Spleen (tissue), 11 donors: ENCODE measurements around the gene CD3D. TPM values are rescaled to one million over a fixed set of nuclear protein-coding genes. Genes with fewer than 3 reads are reported as not detected.

Experiments used
- DNase-seq: peaks from one replicate; pipeline ENCODE4 v3.0.0-alpha.2; 2020
- H3K27ac ChIP-seq, 8 donors: fragments of 200-600 bp; sonication (generic) in 7 of 8; 1 replicate in 4 of 8; 2 replicates in 4 of 8; pipeline versions ENCODE4 v1.5.0 to v1.8.0; 2016 to 2021; ENCODE audit warnings: inconsistent platforms in 4 of 8, mild to moderate bottlenecking in 4 of 8, moderate library complexity in 1 of 8
- H3K27me3 ChIP-seq, 7 donors: fragments of 200-600 bp; sonication (generic) in 6 of 7; replicated peaks in 1 of 7; 1 replicate in 4 of 7; 2 replicates in 3 of 7; pipeline versions ENCODE4 v1.5.0 to v1.8.0; 2016 to 2021; ENCODE audit warnings: inconsistent platforms in 3 of 7, mild to moderate bottlenecking in 1 of 7
- H3K36me3 ChIP-seq, 6 donors: fragments of 200-600 bp; sonication (generic) in 5 of 6; 1 replicate in 4 of 6; 2 replicates in 2 of 6; pipeline versions ENCODE4 v1.5.0 to v1.8.0; 2016 to 2021; ENCODE audit warnings: inconsistent platforms in 2 of 6
- H3K4me1 ChIP-seq, 6 donors: fragments of 200-600 bp; sonication (generic) in 5 of 6; 1 replicate in 3 of 6; 2 replicates in 3 of 6; pipeline versions ENCODE4 v1.5.0 to v1.8.0; 2016 to 2021; ENCODE audit warnings: inconsistent platforms in 3 of 6
- H3K4me3 ChIP-seq, 8 donors: fragments of 200-600 bp; sonication (generic) in 7 of 8; 1 replicate in 4 of 8; 2 replicates in 4 of 8; pipeline versions ENCODE4 v1.5.0 to v1.8.0; 2016 to 2021; ENCODE audit warnings: inconsistent platforms in 4 of 8, mild to moderate bottlenecking in 4 of 8, moderate library complexity in 2 of 8
- H3K9me3 ChIP-seq, 8 donors: fragments of 200-600 bp; sonication (generic) in 7 of 8; 1 replicate in 4 of 8; 2 replicates in 4 of 8; pipeline versions ENCODE4 v1.5.0 to v1.8.0; 2016 to 2021; ENCODE audit warnings: inconsistent platforms in 4 of 8
- POLR2A ChIP-seq, 3 donors: fragments of 450-650 bp; IDR thresholded peaks; one replicate each; pipeline ENCODE4 v1.5.1; 2017; ENCODE audit warnings: antibody characterized with exemption in 3 of 3, mild to moderate bottlenecking in 1 of 3
- POLR2AphosphoS5 ChIP-seq, 3 donors: sonication (generic); formaldehyde crosslinking; IDR thresholded peaks; one replicate each; pipeline ENCODE4 v1.5.1; 2017; ENCODE audit warnings: antibody characterized with exemption in 3 of 3
- WGBS, 5 donors: extraction: QIAGEN DNeasy Blood & Tissue Kit in 3 of 5; methylation state at CpG; one replicate each; pipeline versions ENCODE4 v1.1.5 to v1.1.7; 2013 to 2018; 5-methylcytosine and 5-hydroxymethylcytosine counted together
- intact Hi-C: fragments of 100-400 bp; cut with DNase I; formaldehyde crosslinking; loops from one replicate; pipeline ENCODE4 v1.15.0; 2023; ENCODE audit warnings: low total_unique reads
- polyA plus RNA-seq, 3 donors: library from polyadenylated mRNA; stranded (reverse); fragments of 200-250 nt; gene quantifications; one replicate each; pipeline ENCODE4 v1.2.1, GENCODE V29; 2013
- total RNA-seq, 7 donors: library from RNA; depleted of rRNA in 3 of 7; stranded (reverse); fragments of >200 nt in 3 of 7; fragmentation: NEBNext Ultra II Directional in 4 of 7; extraction: Animal tissue kit (Norgen Biotek cat#: 25700) in 4 of 7; gene quantifications; one replicate each; pipeline versions ENCODE4 v1.1.0 to v1.2.1, GENCODE V29; 2016 to 2021
- TF ChIP-seq, protein P1 (sequence below), 11 experiments: fragments of 200-600 bp in 7 of 11; fragments of 450-650 bp in 4 of 11; sonication (generic) in 4 of 11; IDR thresholded peaks in 8 of 11; conservative IDR thresholded peaks in 3 of 11; 1 replicate in 7 of 11; 2 replicates in 4 of 11; pipeline versions ENCODE4 v1.4.0 to v1.8.0; 2016 to 2021; ENCODE audit warnings: antibody characterized with exemption in 11 of 11, inconsistent platforms in 4 of 11, mild to moderate bottlenecking in 1 of 11
- donor health status: healthy with polysubstance abuse.
- donor health status: DM: no; HTN: no; CAD: no; lungs with moderate emphysema.
- donor health status: DM: no; HTN: no; CAD: no.
- donor health status: Bipolar disorder and iron deficiency.
- donor health status: healthy.
- donor health status: DM: no; HTN: no; CAD: no.
- donor health status: DM: yes; HTN: yes; CAD: no.

CD3D gene
- total and polyA plus RNA-seq, 10 donors, result 27.3 to 70.7 (median 42.3) TPM

- Histone ChIP-seq H3K27ac (peak within 1 kb of the TSS; percentile 64 to 90 (median 84)), H3K4me3 (peak within 1 kb of the TSS; percentile 48 to 87 (median 73)), H3K9me3 (no peaks in the 10 kb centered on the region), H3K36me3 (peaks cover 0 to 35% (median 5%) of the 10 kb centered on the region in 6 donors), H3K4me1 (peaks cover 20 to 55% (median 42%) of the 10 kb centered on the region in 6 donors), H3K27me3 (no peaks in the 10 kb centered on the region)
- WGBS, 5 donors, result 3 to 6% (median 6%) methylated on average over 28 to 33 of the region's 33 CpGs
- intact Hi-C loops, result no loop called here
- peak; percentile 27 to 77 (median 30) for TF ChIP-seq POLR2A (IDR thresholded peaks at IDR 0.05)
- TF ChIP-seq POLR2AphosphoS5 (IDR thresholded peaks at IDR 0.05), result peak; percentile 92 to 95 (median 95)
- TF ChIP-seq, protein P1, sequence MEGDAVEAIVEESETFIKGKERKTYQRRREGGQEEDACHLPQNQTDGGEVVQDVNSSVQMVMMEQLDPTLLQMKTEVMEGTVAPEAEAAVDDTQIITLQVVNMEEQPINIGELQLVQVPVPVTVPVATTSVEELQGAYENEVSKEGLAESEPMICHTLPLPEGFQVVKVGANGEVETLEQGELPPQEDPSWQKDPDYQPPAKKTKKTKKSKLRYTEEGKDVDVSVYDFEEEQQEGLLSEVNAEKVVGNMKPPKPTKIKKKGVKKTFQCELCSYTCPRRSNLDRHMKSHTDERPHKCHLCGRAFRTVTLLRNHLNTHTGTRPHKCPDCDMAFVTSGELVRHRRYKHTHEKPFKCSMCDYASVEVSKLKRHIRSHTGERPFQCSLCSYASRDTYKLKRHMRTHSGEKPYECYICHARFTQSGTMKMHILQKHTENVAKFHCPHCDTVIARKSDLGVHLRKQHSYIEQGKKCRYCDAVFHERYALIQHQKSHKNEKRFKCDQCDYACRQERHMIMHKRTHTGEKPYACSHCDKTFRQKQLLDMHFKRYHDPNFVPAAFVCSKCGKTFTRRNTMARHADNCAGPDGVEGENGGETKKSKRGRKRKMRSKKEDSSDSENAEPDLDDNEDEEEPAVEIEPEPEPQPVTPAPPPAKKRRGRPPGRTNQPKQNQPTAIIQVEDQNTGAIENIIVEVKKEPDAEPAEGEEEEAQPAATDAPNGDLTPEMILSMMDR (IDR thresholded peaks at IDR 0.05 in 8 of 11, conservative IDR thresholded peaks at IDR 0.05 in 3 of 11), result peak in 2 of 11 experiments; percentile 17 to 35
- DNase-seq, result peak; percentile 98
These were observed 16.9 kb upstream of the CD3D start, which contains the start of gene UBE4A for GRCh38 chr11:118359295-118359958. TSS of gene UBE4A (plus strand) at chr11:118359600. CDS start at chr11:118365081, 5,481 bp downstream.

GRCh38 chr11:118358071-118358470, 15.6 kb upstream of the CD3D start:
- no peaks in the 10 kb centered on the region for H3K27me3 ChIP-seq
- TF ChIP-seq POLR2A (IDR thresholded peaks at IDR 0.05) (no peak), POLR2AphosphoS5 (IDR thresholded peaks at IDR 0.05) (no peak)
- TF ChIP-seq, protein P1 (IDR thresholded peaks at IDR 0.05 in 8 of 11, conservative IDR thresholded peaks at IDR 0.05 in 3 of 11), result no peak
- no peak overlapping the region for H3K27ac ChIP-seq
- WGBS, 5 donors, result 56 to 91% (median 79%) methylated on average over 3 of the region's 3 CpGs
- peaks cover 0 to 24% (median 4%) of the 10 kb centered on the region in 6 donors for H3K36me3 ChIP-seq
- peaks cover 20 to 46% (median 36%) of the 10 kb centered on the region in 6 donors for H3K4me1 ChIP-seq
- intact Hi-C loops, result no loop called here
- no peak for DNase-seq
- no peak overlapping the region for H3K4me3 ChIP-seq
- H3K9me3 ChIP-seq, result no peaks in the 10 kb centered on the region

DNA sequence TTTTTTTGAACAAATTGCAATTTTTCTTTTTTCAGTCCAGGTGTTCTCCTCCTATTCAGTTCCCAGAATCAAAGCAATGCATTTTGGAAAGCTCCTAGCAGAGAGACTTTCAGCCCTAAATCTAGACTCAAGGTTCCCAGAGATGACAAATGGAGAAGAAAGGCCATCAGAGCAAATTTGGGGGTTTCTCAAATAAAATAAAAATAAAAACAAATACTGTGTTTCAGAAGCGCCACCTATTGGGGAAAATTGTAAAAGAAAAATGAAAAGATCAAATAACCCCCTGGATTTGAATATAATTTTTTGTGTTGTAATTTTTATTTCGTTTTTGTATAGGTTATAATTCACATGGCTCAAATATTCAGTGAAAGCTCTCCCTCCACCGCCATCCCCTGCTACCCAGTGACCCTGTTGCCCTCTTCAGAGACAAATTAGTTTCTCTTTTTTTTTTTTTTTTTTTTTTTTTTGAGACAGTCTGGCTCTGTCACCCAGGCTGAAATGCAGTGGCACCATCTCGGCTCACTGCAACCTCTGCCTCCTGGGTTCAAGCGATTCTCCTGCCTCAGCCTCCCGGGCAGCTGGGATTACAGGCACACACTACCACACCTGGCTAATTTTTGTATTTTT, 10.7 kb upstream of the CD3D start:
- peaks cover 0 to 10% (median 0%) of the 10 kb centered on the region in 6 donors for H3K4me1 ChIP-seq
- TF ChIP-seq POLR2AphosphoS5 (IDR thresholded peaks at IDR 0.05) (no peak), POLR2A (IDR thresholded peaks at IDR 0.05) (no peak)
- TF ChIP-seq, protein P1 (IDR thresholded peaks at IDR 0.05 in 8 of 11, conservative IDR thresholded peaks at IDR 0.05 in 3 of 11), result peak; percentile 11 to 65 (median 47)
- 13 to 19% (median 15%) methylated on average over 6 of the region's 6 CpGs for WGBS, 5 donors
- DNase-seq, result no peak
- H3K27ac ChIP-seq, result no peak overlapping the region
- H3K36me3 ChIP-seq, result peaks cover 0 to 33% (median 0%) of the 10 kb centered on the region in 6 donors
- no peaks in the 10 kb centered on the region for H3K27me3 ChIP-seq
- no peak overlapping the region for H3K4me3 ChIP-seq
- intact Hi-C loops, result loop anchor here (5.0 kb wide), 1 partner anchor 56 kb away; no protein-coding TSS in a partner anchor
- H3K9me3 ChIP-seq, result no peaks in the 10 kb centered on the region

DNA sequence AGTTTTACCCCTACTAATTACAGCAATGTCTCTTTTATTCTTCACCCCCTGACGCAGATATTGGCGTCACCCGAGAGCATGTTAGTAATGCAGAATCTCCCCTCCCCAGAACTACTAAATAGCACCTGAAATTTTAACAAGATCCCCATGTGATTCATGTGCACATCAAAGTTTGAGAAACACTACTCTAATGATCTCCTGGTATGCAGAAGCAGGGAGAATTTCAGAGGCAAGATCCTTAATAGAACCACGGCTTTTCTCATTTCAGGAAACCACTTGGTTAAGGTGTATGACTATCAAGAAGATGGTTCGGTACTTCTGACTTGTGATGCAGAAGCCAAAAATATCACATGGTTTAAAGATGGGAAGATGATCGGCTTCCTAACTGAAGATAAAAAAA, 7.0 kb upstream of the CD3D start:
- DNase-seq, result no peak
- H3K4me3 ChIP-seq, result no peak overlapping the region
- no peaks in the 10 kb centered on the region for H3K9me3 ChIP-seq
- H3K27ac ChIP-seq, result no peak overlapping the region
- 75 to 85% (median 79%) methylated on average over 6 of the region's 6 CpGs for WGBS, 5 donors
- peaks cover 0 to 32% (median 0%) of the 10 kb centered on the region in 6 donors for H3K36me3 ChIP-seq
- TF ChIP-seq POLR2A (IDR thresholded peaks at IDR 0.05) (no peak), POLR2AphosphoS5 (IDR thresholded peaks at IDR 0.05) (no peak)
- TF ChIP-seq, protein P1 (IDR thresholded peaks at IDR 0.05 in 8 of 11, conservative IDR thresholded peaks at IDR 0.05 in 3 of 11), result no peak
- intact Hi-C loops, result loop anchor here (5.0 kb wide), 1 partner anchor 147 kb away; no protein-coding TSS in a partner anchor
- H3K4me1 ChIP-seq, result peaks cover 0 to 25% (median 0%) of the 10 kb centered on the region in 6 donors
- H3K27me3 ChIP-seq, result peaks cover 0 to 3% (median 0%) of the 10 kb centered on the region in 7 donors
